ENCODE measurements around the gene ATP1A1.

GRCh38 chr1:116353155-116353554 lies 19.9 kb upstream of the ATP1A1 start:
- no peak for TF ChIP-seq CTCF (conservative IDR thresholded peaks at IDR 0.05; ENCODE audit: low read depth in 2 of 2)
- TF ChIP-seq POLR2AphosphoS5 (IDR thresholded peaks at IDR 0.05; ENCODE audit: low read depth): no peak
- no peak for TF ChIP-seq EZH2 (IDR thresholded peaks at IDR 0.05; ENCODE audit: low read depth, unreplicated experiment)
- TF ChIP-seq CREB1 (CRISPR knock-in tag; IDR thresholded peaks at IDR 0.05; ENCODE audit: low read depth): no peak
- no peak for TF ChIP-seq ZNF462 (CRISPR knock-in tag; IDR thresholded peaks at IDR 0.05)
- TF ChIP-seq, protein P1, sequence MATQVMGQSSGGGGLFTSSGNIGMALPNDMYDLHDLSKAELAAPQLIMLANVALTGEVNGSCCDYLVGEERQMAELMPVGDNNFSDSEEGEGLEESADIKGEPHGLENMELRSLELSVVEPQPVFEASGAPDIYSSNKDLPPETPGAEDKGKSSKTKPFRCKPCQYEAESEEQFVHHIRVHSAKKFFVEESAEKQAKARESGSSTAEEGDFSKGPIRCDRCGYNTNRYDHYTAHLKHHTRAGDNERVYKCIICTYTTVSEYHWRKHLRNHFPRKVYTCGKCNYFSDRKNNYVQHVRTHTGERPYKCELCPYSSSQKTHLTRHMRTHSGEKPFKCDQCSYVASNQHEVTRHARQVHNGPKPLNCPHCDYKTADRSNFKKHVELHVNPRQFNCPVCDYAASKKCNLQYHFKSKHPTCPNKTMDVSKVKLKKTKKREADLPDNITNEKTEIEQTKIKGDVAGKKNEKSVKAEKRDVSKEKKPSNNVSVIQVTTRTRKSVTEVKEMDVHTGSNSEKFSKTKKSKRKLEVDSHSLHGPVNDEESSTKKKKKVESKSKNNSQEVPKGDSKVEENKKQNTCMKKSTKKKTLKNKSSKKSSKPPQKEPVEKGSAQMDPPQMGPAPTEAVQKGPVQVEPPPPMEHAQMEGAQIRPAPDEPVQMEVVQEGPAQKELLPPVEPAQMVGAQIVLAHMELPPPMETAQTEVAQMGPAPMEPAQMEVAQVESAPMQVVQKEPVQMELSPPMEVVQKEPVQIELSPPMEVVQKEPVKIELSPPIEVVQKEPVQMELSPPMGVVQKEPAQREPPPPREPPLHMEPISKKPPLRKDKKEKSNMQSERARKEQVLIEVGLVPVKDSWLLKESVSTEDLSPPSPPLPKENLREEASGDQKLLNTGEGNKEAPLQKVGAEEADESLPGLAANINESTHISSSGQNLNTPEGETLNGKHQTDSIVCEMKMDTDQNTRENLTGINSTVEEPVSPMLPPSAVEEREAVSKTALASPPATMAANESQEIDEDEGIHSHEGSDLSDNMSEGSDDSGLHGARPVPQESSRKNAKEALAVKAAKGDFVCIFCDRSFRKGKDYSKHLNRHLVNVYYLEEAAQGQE (IDR thresholded peaks at IDR 0.05; ENCODE audit: unreplicated experiment): no peak
- TF ChIP-seq EZH2phosphoT487 (IDR thresholded peaks at IDR 0.05; ENCODE audit: unreplicated experiment): no peak
- no peak for TF ChIP-seq NANOG (IDR thresholded peaks at IDR 0.05; ENCODE audit: borderline replicate concordance)
- TF ChIP-seq ZNF331 (CRISPR knock-in tag; IDR thresholded peaks at IDR 0.05; ENCODE audit: low read depth): no peak
